Motor neuron (in vitro differentiated cells): ENCODE results near the gene ARV1. TPM values are rescaled to one million over a fixed set of nuclear protein-coding genes. Genes with fewer than 3 reads are reported as not detected.
"Not testable (repeated sequence)": the region's sequence is repeated elsewhere in the genome, so short reads cannot be mapped to it uniquely, and the experiment has no call there.

Experiments
- ATAC-seq, 8 experiments: fragments of 200-7000 bp; cut with Tn5 transposase; replicated peaks in 6 of 8; 2 replicates each; pipeline ENCODE4 v1.8.0; 2021; ENCODE audit warnings: mild to moderate bottlenecking in 8 of 8, moderate library complexity in 8 of 8
- H3K27ac ChIP-seq, 2 donors: fragments of 250-450 bp; sonication (Bioruptor Pico); 2 replicates each; pipeline ENCODE4 v1.9.0; 2021; ENCODE audit warnings: antibody characterized with exemption in 2 of 2, mild to moderate bottlenecking in 2 of 2, moderate library complexity in 1 of 2
- H3K4me1 ChIP-seq, 2 donors: fragments of 250-450 bp; sonication (Bioruptor Pico); replicated peaks in 1 of 2; 2 replicates each; pipeline ENCODE4 v1.6.1; 2021; ENCODE audit warnings: antibody characterized with exemption in 2 of 2, mild to moderate bottlenecking in 2 of 2, moderate library complexity in 1 of 2
- H3K4me3 ChIP-seq, 5 donors: fragments of 250-450 bp; sonication (Bioruptor Pico); 2 replicates each; pipeline ENCODE4 v1.9.0; 2021; ENCODE audit warnings: antibody characterized with exemption in 5 of 5, mild to moderate bottlenecking in 5 of 5, moderate library complexity in 4 of 5
- WGBS, 10 experiments: fragments of 450-650 bp; shearing (Covaris generic); methylation state at CpG; one replicate each; pipeline ENCODE4 v1.0.0; 2022; 5-methylcytosine and 5-hydroxymethylcytosine counted together
- in situ Hi-C, 9 experiments: fragments of 400-800 bp; cut with MboI; loops; one replicate each; pipeline ENCODE4 v1.15.0; 2021; ENCODE audit warnings: low sequenced_read_pairs in 9 of 9, low pct_unique_long_range_greater_than_20kb in 2 of 9; ENCODE audit not compliant: unreplicated experiment in 9 of 9
- total RNA-seq, 8 experiments: library from RNA; unstranded; fragments of 300-600 nt; gene quantifications; 2 replicates each; pipeline versions ENCODE4 v1.2.3 to v1.2.4, GENCODE V29; 2022

Gene ARV1
- total RNA-seq, 8 experiments from 2014 or later = 25.6 to 40.8 (median 29.0) TPM

DNA sequence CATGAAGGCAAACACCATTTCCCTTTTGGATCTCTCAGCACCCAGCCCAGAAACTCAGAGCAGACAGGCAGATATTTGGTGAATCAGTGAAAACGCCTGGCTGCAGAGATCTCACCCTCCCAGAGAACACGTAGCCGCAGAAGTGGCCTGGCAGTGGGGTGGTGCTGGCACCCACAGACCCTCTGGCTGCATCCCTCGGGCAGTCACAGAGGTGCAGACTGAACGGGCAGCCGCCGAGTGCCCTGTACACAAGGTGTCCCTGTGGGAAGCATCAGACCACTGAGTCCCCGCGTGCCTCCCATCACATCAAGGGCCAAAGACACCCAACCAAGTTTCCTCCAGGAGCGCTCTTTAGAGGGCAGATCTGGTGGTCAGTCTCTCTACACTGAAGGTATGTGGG lies 49.1 kb downstream of the ARV1 start:
- WGBS, 10 experiments = 80 to 100% (median 87%) methylated on average over 1 to 7 of the region's 10 CpGs; no CpG with 5 or more reads in 5 of the 10 experiments
- Histone ChIP-seq H3K4me1 (no peaks in the 10 kb centered on the region), H3K4me3 (no peak overlapping the region), H3K27ac (no peak overlapping the region)
- no peak for ATAC-seq
- in situ Hi-C loops = no loop called here

DNA sequence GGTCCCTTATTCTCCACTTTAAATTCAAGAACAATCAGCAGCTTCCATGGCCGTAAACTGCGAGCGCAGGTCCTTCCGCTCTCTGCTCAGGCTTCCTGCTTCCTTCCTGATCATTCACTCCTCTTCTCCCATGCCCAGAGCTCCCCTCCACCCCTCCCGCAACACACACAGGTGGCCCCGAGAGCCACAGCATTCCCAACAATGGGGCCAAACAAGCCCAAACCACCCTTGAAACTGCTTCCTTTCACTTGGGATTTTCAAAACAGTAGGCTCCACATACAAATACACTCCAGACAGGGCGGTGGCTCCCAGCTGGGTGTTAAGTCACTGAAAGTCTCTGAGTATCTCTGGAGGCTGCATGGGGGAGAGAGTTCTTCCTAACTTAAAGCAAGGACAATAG lies 49.8 kb downstream of the ARV1 start:
- Histone ChIP-seq H3K4me3 (no peak overlapping the region), H3K27ac (no peak overlapping the region), H3K4me1 (no peaks in the 10 kb centered on the region)
- peak in 2 of 8 experiments; percentile 9 to 51 for ATAC-seq
- WGBS, 10 experiments = 57 to 100% (median 67%) methylated on average over 1 to 7 of the region's 7 CpGs; no CpG with 5 or more reads in 3 of the 10 experiments
- in situ Hi-C loops = no loop called here

- 40 to 100% (median 87%) methylated on average over 1 to 4 of the region's 4 CpGs; no CpG with 5 or more reads in 3 of the 10 experiments for WGBS, 10 experiments
- ATAC-seq, in situ Hi-C loops, H3K4me1 ChIP-seq, H3K27ac ChIP-seq, H3K4me3 ChIP-seq: not testable (repeated sequence)
These were observed 50.4 kb downstream of the ARV1 start for GRCh38 chr1:231029247-231029646.

- 70 to 98% (median 86%) methylated on average over 1 to 6 of the region's 6 CpGs; no CpG with 5 or more reads in 1 of the 10 experiments for WGBS, 10 experiments
- Histone ChIP-seq H3K4me3 (no peak overlapping the region), H3K4me1 (no peaks in the 10 kb centered on the region), H3K27ac (no peak overlapping the region)
- ATAC-seq = peak in 1 of 8 experiments; percentile 41
- in situ Hi-C loops = no loop called here
These were observed 50.9 kb downstream of the ARV1 start for GRCh38 chr1:231029841-231030240.

DNA sequence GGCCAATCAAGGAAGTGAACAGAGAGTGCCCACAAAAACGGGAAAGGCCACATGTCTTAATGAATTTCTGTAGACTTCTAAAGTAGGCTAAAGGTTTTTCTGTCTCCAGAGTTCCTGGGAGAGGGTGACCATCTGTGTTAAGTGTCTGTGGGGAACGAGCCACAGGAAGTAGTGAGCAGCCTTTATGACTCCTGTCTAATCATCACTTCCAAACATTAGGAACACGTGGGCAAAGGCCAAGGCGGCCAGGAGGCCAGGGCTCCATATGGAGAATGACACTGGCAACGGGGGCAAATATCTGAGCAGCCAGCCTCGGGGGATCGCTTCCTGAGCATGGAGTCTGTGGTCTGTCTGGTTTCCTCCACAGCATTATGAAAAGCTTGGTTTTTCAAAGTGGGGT lies 54.1 kb downstream of the ARV1 start:
- Histone ChIP-seq H3K4me3 (no peak overlapping the region), H3K4me1 (no peaks in the 10 kb centered on the region), H3K27ac (no peak overlapping the region)
- WGBS, 10 experiments = 30 to 70% (median 51%) methylated on average over 2 to 6 of the region's 7 CpGs; no CpG with 5 or more reads in 3 of the 10 experiments
- ATAC-seq = peak in 1 of 8 experiments; percentile 6
- in situ Hi-C loops = no loop called here

- Histone ChIP-seq H3K4me3 (no peak overlapping the region), H3K27ac (no peak overlapping the region), H3K4me1 (peaks cover 0 to 6% of the 10 kb centered on the region in 2 donors)
- in situ Hi-C loops = no loop called here
- no peak for ATAC-seq
- 60 to 100% (median 94%) methylated on average over 1 of the region's 1 CpG; no CpG with 5 or more reads in 4 of the 10 experiments for whole genome bisulfite sequencing, 10 experiments
These were observed 56.9 kb downstream of the ARV1 start for GRCh38 chr1:231035799-231036198.

GRCh38 chr1:231036416-231036815 lies 57.5 kb downstream of the ARV1 start:
- in situ Hi-C loops = no loop called here
- Histone ChIP-seq H3K4me1 (peaks cover 0 to 9% of the 10 kb centered on the region in 2 donors), H3K4me3 (no peak overlapping the region), H3K27ac (no peak overlapping the region)
- 52 to 97% (median 76%) methylated on average over 1 to 5 of the region's 5 CpGs; no CpG with 5 or more reads in 2 of the 10 experiments for WGBS, 10 experiments
- no peak for ATAC-seq

GRCh38 chr1:231037585-231038517 lies 59.0 kb downstream of the ARV1 start:
- Histone ChIP-seq H3K4me3 (no peak overlapping the region), H3K4me1 (peaks cover 0 to 9% of the 10 kb centered on the region in 2 donors), H3K27ac (no peak overlapping the region)
- in situ Hi-C loops = no loop called here
- no peak for ATAC-seq
- WGBS, 10 experiments = 66 to 100% (median 89%) methylated on average over 2 to 13 of the region's 13 CpGs; no CpG with 5 or more reads in 1 of the 10 experiments

DNA sequence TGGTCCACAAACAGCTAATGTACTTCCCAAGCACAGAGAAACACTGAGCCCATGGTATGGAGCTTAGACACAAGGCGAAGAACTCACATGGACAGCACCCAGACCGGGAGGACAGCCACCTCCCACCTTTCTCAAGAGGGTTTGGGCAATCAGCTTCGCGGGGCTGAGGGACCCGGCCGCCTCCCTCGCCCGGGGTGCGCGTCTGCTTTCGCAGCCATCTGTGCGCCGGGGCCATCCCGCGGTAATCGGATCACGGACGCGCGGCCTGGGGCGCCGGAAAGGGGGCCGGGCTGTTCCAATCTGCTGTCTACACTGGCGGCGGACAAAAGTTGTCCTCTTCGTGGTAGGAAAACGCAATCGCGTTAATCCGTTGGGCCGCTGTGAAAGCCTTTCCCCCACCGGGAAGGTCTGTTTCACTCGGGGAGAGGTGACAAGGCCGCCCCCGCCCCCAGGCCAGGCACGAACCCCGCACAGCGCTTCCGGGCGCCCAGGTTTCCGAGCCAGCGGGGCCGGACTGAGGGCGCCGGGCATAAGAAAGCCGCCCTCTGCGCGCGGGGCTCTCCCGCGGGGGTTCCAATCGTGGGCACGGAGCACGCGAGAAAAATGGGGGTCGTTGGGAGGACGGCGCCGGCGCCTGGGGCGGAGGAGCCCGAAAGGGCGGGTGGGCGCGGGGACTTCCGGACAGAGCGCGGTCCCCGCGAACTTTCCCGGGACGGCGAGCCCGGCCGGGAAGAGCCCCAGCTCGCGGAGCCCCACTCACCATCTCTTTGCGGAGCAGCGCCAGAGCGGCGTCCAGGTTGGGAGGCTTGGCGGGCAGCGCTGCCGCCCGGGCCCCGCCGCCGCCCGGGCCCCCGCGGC lies 60.5 kb downstream of the ARV1 start:
- ATAC-seq = peak; percentile 48 to 68 (median 57)
- H3K27ac ChIP-seq = no peak overlapping the region
- in situ Hi-C loops = no loop called here
- peak overlapping the region; percentile 48 to 68 (median 58) for H3K4me3 ChIP-seq
- H3K4me1 ChIP-seq = peaks cover 0 to 9% of the 10 kb centered on the region in 2 donors
- 0 to 9% (median 3%) methylated on average over 7 to 31 of the region's 91 CpGs; no CpG with 5 or more reads in 5 of the 10 experiments for WGBS, 10 experiments

GRCh38 chr1:231040019-231040799 lies 61.3 kb downstream of the ARV1 start, which contains the start of gene FAM89A:
FAM89A (minus strand) TSS chr1:231040254; CDS start chr1:231040211, 43 bp downstream.
- Histone ChIP-seq H3K27ac (no peak within 1 kb of the TSS), H3K4me1 (peaks cover 0 to 9% of the 10 kb centered on the region in 2 donors), H3K4me3 (peak within 1 kb of the TSS; percentile 48 to 68 (median 58))
- WGBS, 10 experiments = no CpG with 5 or more reads among the region's 82 CpGs
- in situ Hi-C loops = no loop called here
- peak; percentile 60 to 80 (median 74) for ATAC-seq

- ATAC-seq = peak in 5 of 8 experiments; percentile 1 to 29 (median 12)
- 9 to 85% (median 48%) methylated on average over 1 to 11 of the region's 37 CpGs; no CpG with 5 or more reads in 1 of the 10 experiments for WGBS, 10 experiments
- in situ Hi-C loops = no loop called here
- no peak overlapping the region for H3K4me3 ChIP-seq
- peaks cover 0 to 9% of the 10 kb centered on the region in 2 donors for H3K4me1 ChIP-seq
- no peak overlapping the region for H3K27ac ChIP-seq
These were observed 62.2 kb downstream of the ARV1 start for GRCh38 chr1:231040800-231041718.
